Liver (tissue), 9 donors: ENCODE data around the gene PIANP. TPM values are rescaled to one million over a fixed set of nuclear protein-coding genes. Genes with fewer than 3 reads are reported as not detected.
A peak's percentile ranks its signal among the peaks of the same experiment; 100 is the strongest.

ENCODE experiments used
- DNase-seq: peaks from one replicate; pipeline ENCODE4 v3.0.0-alpha.2; 2017; ENCODE audit warnings: low spot score
- H3K27ac ChIP-seq, 2 donors: one replicate each; pipeline ENCODE4 v1.7.0; 2013; ENCODE audit warnings: inconsistent platforms in 2 of 2, low read length in 2 of 2, control low read depth in 1 of 2, low read depth in 1 of 2, mild to moderate bottlenecking in 1 of 2
- H3K27me3 ChIP-seq, 4 donors: one replicate each; pipeline versions ENCODE4 v1.6.1 to v1.7.0; 2013; ENCODE audit warnings: low read length in 3 of 4, inconsistent platforms in 1 of 4, mild to moderate bottlenecking in 1 of 4, moderate library complexity in 1 of 4; ENCODE audit not compliant: control insufficient read depth in 4 of 4, insufficient read depth in 4 of 4
- H3K36me3 ChIP-seq, 4 donors: one replicate each; pipeline versions ENCODE4 v1.6.1 to v1.7.0; 2013; ENCODE audit warnings: low read length in 3 of 4, mild to moderate bottlenecking in 3 of 4, low read depth in 1 of 4, moderate library complexity in 1 of 4; ENCODE audit not compliant: control insufficient read depth in 4 of 4, insufficient read depth in 3 of 4
- H3K4me1 ChIP-seq, 4 donors: one replicate each; pipeline versions ENCODE4 v1.6.1 to v1.7.0; 2013; ENCODE audit warnings: low read length in 3 of 4, mild to moderate bottlenecking in 3 of 4, moderate library complexity in 1 of 4; ENCODE audit not compliant: control insufficient read depth in 4 of 4, insufficient read depth in 4 of 4
- H3K4me3 ChIP-seq, 3 donors: one replicate each; pipeline versions ENCODE4 v1.6.1 to v1.7.0; 2013; ENCODE audit warnings: low read length in 3 of 3, control low read depth in 1 of 3, low read depth in 1 of 3, mild to moderate bottlenecking in 1 of 3
- H3K9ac ChIP-seq, 2 donors: one replicate each; pipeline ENCODE4 v1.7.0; 2013; ENCODE audit warnings: low read length in 2 of 2, mild to moderate bottlenecking in 2 of 2, moderate library complexity in 2 of 2, control low read depth in 1 of 2, low read depth in 1 of 2
- H3K9me3 ChIP-seq, 4 donors: one replicate each; pipeline versions ENCODE4 v1.6.1 to v1.7.0; 2013; ENCODE audit warnings: low read length in 3 of 4; ENCODE audit not compliant: control insufficient read depth in 4 of 4
- EGR1 ChIP-seq, 2 donors: IDR thresholded peaks; 2 replicates each; pipeline ENCODE4 v1.6.1; 2016 to 2018; ENCODE audit warnings: antibody characterized with exemption in 2 of 2, low read depth in 2 of 2
- FOXA2 ChIP-seq: IDR thresholded peaks from 2 replicates; pipeline ENCODE4 v1.6.1; 2016; ENCODE audit warnings: antibody characterized with exemption
- GABPA ChIP-seq, 2 donors: IDR thresholded peaks in 1 of 2; conservative IDR thresholded peaks in 1 of 2; 2 replicates each; pipeline ENCODE4 v1.6.1; 2016; ENCODE audit warnings: antibody characterized with exemption in 2 of 2, mild to moderate bottlenecking in 1 of 2, moderate library complexity in 1 of 2
- NR2F2 ChIP-seq: IDR thresholded peaks from 2 replicates; pipeline ENCODE4 v1.6.1; 2016; ENCODE audit warnings: antibody characterized with exemption
- RAD21 ChIP-seq, 2 donors: IDR thresholded peaks; 2 replicates each; pipeline ENCODE4 v1.6.1; 2016; ENCODE audit warnings: antibody characterized with exemption in 2 of 2, mild to moderate bottlenecking in 2 of 2
- WGBS: extraction: QIAGEN DNeasy Blood & Tissue Kit; methylation state at CpG from one replicate; pipeline ENCODE4 v1.1.7; 2013; 5-methylcytosine and 5-hydroxymethylcytosine counted together
- polyA plus RNA-seq, 2 donors: library from polyadenylated mRNA; stranded (reverse) in 1 of 2; unstranded in 1 of 2; fragments of 200-250 nt in 1 of 2; fragments of >200 nt in 1 of 2; fragmentation: Nextera tagmentation in 1 of 2; extraction: Ambion mirVana in 1 of 2; gene quantifications; one replicate each; pipeline versions ENCODE4 v1.2.1 to v1.2.3, GENCODE V29; 2013 to 2015
- total RNA-seq, 2 donors: library from RNA; depleted of rRNA; stranded (reverse); fragments of >200 nt; gene quantifications; one replicate each; pipeline ENCODE4 v1.2.3, GENCODE V29; 2014
- TF ChIP-seq, protein P1 (sequence below): IDR thresholded peaks from 2 replicates; pipeline ENCODE4 v1.6.1; 2016; ENCODE audit warnings: antibody characterized with exemption, mild to moderate bottlenecking
- TF ChIP-seq, protein P2 (sequence below): IDR thresholded peaks from 2 replicates; pipeline ENCODE4 v1.6.1; 2016; ENCODE audit warnings: antibody characterized with exemption
- TF ChIP-seq, protein P3 (sequence below): fragments of 150-350 bp; IDR thresholded peaks from 2 replicates; pipeline ENCODE4 v1.5.1; 2017; ENCODE audit warnings: improper control_type of control experiment, low read depth, low read length; ENCODE audit not compliant: missing input control
- donor health status: healthy.
- donor health status: healthy.
- donor health status: healthy.
- donor health status: healthy.
- donor health status: healthy.

PIANP gene
- total and polyA plus RNA-seq, 4 donors, result 0.03 TPM; not detected in 3

DNA sequence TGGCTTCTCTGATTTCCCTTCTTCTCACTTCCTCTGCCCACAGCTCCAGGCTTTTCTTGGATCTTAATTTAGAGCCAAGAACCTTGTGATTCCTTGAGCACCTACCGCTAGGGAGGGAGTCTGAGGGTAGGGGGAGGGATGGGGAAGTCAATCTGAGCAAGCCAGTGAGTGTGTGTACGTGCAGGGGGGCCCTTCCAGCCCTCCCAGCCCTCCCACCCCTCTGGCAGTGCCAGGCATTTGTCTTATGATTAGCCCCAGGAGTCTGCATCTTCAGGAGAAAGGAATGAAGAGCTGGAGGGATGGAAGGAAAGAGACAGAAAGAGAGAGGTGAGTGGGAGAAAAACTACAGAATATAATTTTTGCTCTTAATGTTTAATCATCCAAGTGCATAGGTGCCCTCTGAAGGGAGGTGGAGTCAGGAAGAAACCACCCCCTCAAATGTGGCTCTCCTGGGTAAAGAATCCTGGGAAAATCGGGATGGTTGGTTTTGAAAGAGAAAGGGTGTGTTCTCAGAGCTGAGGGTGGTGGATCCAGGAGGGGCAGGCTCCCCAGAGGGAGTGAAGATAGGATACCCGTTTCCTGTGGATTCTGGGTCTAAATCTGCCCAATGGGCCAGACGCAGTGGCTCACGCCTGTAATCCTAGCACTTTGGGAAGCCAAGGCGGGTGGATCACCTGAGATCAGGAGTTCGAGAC lies 2.1 kb downstream of the PIANP start:
- H3K4me1 ChIP-seq, result peaks cover 3 to 10% (median 5%) of the 10 kb centered on the region in 4 donors
- TF ChIP-seq EGR1 (IDR thresholded peaks at IDR 0.05; ENCODE audit: low read depth in 2 of 2) (no peak), RAD21 (IDR thresholded peaks at IDR 0.05) (no peak), NR2F2 (no peak), FOXA2 (no peak), GABPA (IDR thresholded peaks at IDR 0.05 in 1 of 2, conservative IDR thresholded peaks at IDR 0.05 in 1 of 2) (no peak)
- TF ChIP-seq, protein P1, sequence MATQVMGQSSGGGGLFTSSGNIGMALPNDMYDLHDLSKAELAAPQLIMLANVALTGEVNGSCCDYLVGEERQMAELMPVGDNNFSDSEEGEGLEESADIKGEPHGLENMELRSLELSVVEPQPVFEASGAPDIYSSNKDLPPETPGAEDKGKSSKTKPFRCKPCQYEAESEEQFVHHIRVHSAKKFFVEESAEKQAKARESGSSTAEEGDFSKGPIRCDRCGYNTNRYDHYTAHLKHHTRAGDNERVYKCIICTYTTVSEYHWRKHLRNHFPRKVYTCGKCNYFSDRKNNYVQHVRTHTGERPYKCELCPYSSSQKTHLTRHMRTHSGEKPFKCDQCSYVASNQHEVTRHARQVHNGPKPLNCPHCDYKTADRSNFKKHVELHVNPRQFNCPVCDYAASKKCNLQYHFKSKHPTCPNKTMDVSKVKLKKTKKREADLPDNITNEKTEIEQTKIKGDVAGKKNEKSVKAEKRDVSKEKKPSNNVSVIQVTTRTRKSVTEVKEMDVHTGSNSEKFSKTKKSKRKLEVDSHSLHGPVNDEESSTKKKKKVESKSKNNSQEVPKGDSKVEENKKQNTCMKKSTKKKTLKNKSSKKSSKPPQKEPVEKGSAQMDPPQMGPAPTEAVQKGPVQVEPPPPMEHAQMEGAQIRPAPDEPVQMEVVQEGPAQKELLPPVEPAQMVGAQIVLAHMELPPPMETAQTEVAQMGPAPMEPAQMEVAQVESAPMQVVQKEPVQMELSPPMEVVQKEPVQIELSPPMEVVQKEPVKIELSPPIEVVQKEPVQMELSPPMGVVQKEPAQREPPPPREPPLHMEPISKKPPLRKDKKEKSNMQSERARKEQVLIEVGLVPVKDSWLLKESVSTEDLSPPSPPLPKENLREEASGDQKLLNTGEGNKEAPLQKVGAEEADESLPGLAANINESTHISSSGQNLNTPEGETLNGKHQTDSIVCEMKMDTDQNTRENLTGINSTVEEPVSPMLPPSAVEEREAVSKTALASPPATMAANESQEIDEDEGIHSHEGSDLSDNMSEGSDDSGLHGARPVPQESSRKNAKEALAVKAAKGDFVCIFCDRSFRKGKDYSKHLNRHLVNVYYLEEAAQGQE, result no peak
- TF ChIP-seq, protein P2, sequence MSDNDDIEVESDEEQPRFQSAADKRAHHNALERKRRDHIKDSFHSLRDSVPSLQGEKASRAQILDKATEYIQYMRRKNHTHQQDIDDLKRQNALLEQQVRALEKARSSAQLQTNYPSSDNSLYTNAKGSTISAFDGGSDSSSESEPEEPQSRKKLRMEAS, result no peak

DNA sequence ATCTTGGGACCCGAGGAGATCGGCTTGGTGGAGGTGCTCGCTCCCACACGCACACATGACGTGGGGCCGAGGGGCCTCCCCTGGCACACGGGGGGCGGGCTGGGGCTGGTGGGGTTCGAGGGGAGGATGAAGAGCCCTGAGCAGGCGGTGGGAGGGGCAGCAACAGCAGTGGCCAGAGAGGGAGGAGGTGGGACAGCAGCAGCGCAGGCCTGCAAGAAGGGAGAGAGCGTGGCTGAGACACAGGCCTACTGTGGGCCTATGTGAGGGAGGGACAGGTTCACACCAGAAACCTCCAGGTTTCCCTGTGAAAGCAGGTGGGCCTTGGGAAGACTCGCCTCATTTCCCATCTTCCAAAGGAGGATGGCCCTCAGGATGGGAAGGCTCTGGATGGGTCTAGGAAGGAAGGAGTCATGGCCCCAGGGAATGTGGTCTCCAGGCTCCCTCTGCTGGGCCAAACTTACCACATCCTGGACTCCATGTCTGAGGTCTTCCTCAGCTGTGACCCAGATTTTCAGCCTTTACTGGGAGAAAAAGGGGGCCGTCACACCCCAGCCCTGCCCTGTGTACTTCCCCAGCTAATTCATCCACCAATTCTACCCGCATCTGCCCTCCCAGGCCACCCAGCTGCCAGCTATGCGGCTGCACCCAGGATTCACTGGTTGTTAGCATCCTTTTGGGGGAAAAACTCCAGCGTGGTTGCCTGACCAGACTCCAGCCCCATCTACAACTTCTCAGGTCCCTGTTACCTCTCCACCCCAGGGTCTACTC lies 2.8 kb downstream of the PIANP start:
- H3K9ac ChIP-seq, result no peak overlapping the region
- no peak overlapping the region for H3K27ac ChIP-seq
- peaks cover 0 to 22% (median 13%) of the 10 kb centered on the region in 4 donors for H3K27me3 ChIP-seq
- TF ChIP-seq FOXA2 (no peak), RAD21 (IDR thresholded peaks at IDR 0.05) (peak; percentile 62 to 75)
- TF ChIP-seq, protein P3, sequence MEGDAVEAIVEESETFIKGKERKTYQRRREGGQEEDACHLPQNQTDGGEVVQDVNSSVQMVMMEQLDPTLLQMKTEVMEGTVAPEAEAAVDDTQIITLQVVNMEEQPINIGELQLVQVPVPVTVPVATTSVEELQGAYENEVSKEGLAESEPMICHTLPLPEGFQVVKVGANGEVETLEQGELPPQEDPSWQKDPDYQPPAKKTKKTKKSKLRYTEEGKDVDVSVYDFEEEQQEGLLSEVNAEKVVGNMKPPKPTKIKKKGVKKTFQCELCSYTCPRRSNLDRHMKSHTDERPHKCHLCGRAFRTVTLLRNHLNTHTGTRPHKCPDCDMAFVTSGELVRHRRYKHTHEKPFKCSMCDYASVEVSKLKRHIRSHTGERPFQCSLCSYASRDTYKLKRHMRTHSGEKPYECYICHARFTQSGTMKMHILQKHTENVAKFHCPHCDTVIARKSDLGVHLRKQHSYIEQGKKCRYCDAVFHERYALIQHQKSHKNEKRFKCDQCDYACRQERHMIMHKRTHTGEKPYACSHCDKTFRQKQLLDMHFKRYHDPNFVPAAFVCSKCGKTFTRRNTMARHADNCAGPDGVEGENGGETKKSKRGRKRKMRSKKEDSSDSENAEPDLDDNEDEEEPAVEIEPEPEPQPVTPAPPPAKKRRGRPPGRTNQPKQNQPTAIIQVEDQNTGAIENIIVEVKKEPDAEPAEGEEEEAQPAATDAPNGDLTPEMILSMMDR, result peak; percentile 42
- TF ChIP-seq, protein P2, result no peak
- H3K9me3 ChIP-seq, result no peaks in the 10 kb centered on the region
- no peak overlapping the region for H3K4me3 ChIP-seq
- DNase-seq, result no peak
- H3K4me1 ChIP-seq, result peaks cover 3 to 10% (median 5%) of the 10 kb centered on the region in 4 donors
- no peaks in the 10 kb centered on the region for H3K36me3 ChIP-seq
- 68% methylated on average over 17 of the region's 17 CpGs for WGBS

More for the DNA sequence above, 2.1 kb downstream of the PIANP start:
- DNase-seq, result no peak
- Histone ChIP-seq H3K27me3 (peaks cover 0 to 22% (median 13%) of the 10 kb centered on the region in 4 donors), H3K9me3 (no peaks in the 10 kb centered on the region), H3K36me3 (no peaks in the 10 kb centered on the region), H3K4me3 (no peak overlapping the region), H3K27ac (no peak overlapping the region), H3K9ac (no peak overlapping the region)
- WGBS, result 48% methylated on average over 8 of the region's 8 CpGs
